ENCODE data around the gene VWA3A.
"Not testable (repeated sequence)": the region's sequence is repeated elsewhere in the genome, so short reads cannot be mapped to it uniquely, and the experiment has no call there.

Gene VWA3A

GRCh38 chr16:22184615-22184968 lies 92.3 kb downstream of the VWA3A start:
- no peak for DNase-seq

GRCh38 chr16:22186517-22186916 lies 94.2 kb downstream of the VWA3A start:
- no peak for DNase-seq

GRCh38 chr16:22188267-22188594 lies 95.9 kb downstream of the VWA3A start:
- no peak for DNase-seq

- DNase-seq = peak; percentile 89
Measured at GRCh38 chr16:22188595-22189442, 96.5 kb downstream of the VWA3A start.

GRCh38 chr16:22189473-22190080 lies 97.2 kb downstream of the VWA3A start:
- DNase-seq = peak; percentile 41

- DNase-seq = no peak
Measured at GRCh38 chr16:22190081-22190775, 97.9 kb downstream of the VWA3A start.

- DNase-seq = peak; percentile 99
Measured at GRCh38 chr16:22190776-22191531, 98.6 kb downstream of the VWA3A start.

- DNase-seq = no peak
Measured at GRCh38 chr16:22191532-22192260, 99.4 kb downstream of the VWA3A start.

- DNase-seq = peak; percentile 87
Measured at GRCh38 chr16:22192261-22193062, 100.1 kb downstream of the VWA3A start.

GRCh38 chr16:22193063-22193411 lies 100.7 kb downstream of the VWA3A start:
- DNase-seq = no peak

- no peak for DNase-seq
Measured at GRCh38 chr16:22194707-22195444, 102.5 kb downstream of the VWA3A start.

- no peak for DNase-seq
Measured at GRCh38 chr16:22195445-22195694, 103.0 kb downstream of the VWA3A start.

GRCh38 chr16:22195695-22196558 lies 103.6 kb downstream of the VWA3A start:
- peak; percentile 89 for DNase-seq

GRCh38 chr16:22196559-22197168 lies 104.3 kb downstream of the VWA3A start:
- DNase-seq = not testable (repeated sequence)

GRCh38 chr16:22198547-22199293 lies 106.4 kb downstream of the VWA3A start:
- DNase-seq = no peak

- DNase-seq = no peak
Measured at GRCh38 chr16:22202261-22202637, 109.9 kb downstream of the VWA3A start.

- no peak for DNase-seq
Measured at GRCh38 chr16:22203091-22203490, 110.8 kb downstream of the VWA3A start.

- DNase-seq = no peak
Measured at GRCh38 chr16:22204091-22204655, 111.8 kb downstream of the VWA3A start.

- no peak for DNase-seq
Measured at GRCh38 chr16:22205577-22206012, 113.3 kb downstream of the VWA3A start.
